Measurements from ENCODE around the gene SLC39A12.

SLC39A12 gene

DNA sequence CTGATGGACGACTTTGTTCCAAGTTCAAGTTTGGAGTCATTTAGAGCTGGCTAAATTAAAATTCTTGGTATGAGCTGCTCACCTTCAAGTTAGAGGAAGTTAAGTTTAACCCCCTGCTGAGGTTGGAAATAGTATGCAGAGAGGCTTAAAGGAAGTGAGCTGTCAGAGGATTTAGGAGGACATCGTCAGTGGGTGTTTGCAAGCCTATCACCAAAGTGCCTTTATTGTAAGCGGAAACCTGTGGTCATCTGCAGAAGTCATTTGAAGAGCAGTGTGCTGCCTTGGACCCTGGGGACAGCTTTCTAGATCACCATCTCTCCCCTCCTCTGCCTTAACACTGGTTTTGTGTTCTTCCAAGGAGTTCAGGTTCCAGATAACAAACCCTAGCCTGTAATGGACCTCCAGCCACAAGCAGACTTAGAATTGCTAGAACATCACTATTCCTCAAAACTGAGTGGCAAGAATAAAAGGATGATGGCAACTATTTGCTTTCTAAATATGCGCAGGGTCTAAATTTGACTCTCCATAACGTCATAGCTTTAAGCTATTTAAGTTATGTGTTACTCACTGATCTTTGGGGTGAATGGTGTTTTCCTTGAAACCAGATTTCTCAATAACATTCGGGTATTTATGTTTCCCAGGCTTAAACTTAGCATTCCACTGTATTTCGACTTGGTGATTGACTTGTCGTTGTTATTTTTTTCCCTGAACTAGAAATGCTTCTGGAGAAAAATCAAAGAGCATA lies 93.4 kb downstream of the SLC39A12 start:
- no peaks in the 10 kb centered on the region for H3K4me1 ChIP-seq
- DNase-seq = no peak
- no peaks in the 10 kb centered on the region for H3K27me3 ChIP-seq
- H3K36me3 ChIP-seq = no peaks in the 10 kb centered on the region
- no peaks in the 10 kb centered on the region for H3K9me3 ChIP-seq
- H3K4me3 ChIP-seq (ENCODE audit: low read depth, low read length) = no peak overlapping the region
- TF ChIP-seq, protein P1, sequence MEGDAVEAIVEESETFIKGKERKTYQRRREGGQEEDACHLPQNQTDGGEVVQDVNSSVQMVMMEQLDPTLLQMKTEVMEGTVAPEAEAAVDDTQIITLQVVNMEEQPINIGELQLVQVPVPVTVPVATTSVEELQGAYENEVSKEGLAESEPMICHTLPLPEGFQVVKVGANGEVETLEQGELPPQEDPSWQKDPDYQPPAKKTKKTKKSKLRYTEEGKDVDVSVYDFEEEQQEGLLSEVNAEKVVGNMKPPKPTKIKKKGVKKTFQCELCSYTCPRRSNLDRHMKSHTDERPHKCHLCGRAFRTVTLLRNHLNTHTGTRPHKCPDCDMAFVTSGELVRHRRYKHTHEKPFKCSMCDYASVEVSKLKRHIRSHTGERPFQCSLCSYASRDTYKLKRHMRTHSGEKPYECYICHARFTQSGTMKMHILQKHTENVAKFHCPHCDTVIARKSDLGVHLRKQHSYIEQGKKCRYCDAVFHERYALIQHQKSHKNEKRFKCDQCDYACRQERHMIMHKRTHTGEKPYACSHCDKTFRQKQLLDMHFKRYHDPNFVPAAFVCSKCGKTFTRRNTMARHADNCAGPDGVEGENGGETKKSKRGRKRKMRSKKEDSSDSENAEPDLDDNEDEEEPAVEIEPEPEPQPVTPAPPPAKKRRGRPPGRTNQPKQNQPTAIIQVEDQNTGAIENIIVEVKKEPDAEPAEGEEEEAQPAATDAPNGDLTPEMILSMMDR (IDR thresholded peaks at IDR 0.05; ENCODE audit: low read depth, low read length) = no peak

DNA sequence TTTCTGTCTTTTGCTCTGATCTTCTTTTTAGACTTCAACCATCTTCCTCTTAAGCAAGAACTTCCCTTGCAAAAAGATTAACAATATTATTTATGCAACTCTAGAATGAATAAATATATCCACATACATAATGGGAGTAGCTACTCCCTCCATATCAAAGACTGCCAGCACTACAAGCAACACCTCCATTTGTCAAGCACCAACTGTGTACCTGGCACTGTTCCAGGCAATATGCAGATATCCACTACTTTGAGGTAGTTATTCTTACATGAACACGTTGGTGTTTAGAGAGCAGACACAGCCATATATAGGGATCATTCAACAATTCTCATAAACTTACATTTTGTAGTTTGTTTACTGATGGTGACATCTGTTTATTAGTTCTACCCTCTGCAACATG lies 104.9 kb downstream of the SLC39A12 start:
- Histone ChIP-seq H3K27me3 (no peaks in the 10 kb centered on the region), H3K4me1 (no peaks in the 10 kb centered on the region), H3K9me3 (no peaks in the 10 kb centered on the region), H3K36me3 (no peaks in the 10 kb centered on the region), H3K4me3 (ENCODE audit: low read depth, low read length) (no peak overlapping the region)
- no peak for DNase-seq
- TF ChIP-seq, protein P1 (IDR thresholded peaks at IDR 0.05; ENCODE audit: low read depth, low read length) = no peak

DNA sequence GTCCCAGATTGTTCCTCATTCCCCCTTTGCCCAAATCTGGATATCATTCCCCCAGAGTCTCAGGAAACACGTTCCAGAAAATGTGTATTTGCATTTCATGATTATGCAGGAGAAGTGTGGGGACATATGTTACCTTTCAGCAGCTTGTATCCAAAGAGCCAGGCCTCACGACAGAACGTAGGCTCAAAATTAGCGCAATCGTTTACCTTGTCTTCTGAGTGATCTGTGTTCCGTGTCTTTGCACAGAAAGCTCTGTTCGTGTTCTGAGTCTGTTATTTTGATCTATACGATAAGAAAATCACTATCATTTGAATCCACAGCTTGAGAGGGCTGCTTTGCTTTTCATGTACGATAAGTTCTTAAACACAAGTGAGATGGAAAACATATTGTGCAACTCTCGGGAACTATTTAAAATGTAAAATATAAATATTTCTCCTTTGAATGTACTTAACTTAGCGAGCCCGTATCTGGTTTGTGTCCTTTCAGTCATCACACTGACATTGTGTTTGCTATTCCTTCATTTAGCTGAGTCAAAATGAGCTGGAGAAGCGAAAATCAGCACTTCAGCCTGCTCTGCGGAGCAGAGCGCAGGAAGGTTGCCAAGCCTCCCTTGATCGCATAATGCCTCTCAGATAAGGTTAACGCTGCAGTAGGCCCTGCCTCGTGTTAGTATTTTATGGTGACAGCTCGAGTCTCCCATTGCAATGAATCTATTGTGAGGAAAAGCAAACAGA lies 108.3 kb downstream of the SLC39A12 start:
- Histone ChIP-seq H3K27me3 (no peaks in the 10 kb centered on the region), H3K36me3 (no peaks in the 10 kb centered on the region), H3K9me3 (no peaks in the 10 kb centered on the region), H3K4me1 (no peaks in the 10 kb centered on the region), H3K4me3 (ENCODE audit: low read depth, low read length) (no peak overlapping the region)
- TF ChIP-seq, protein P1 (IDR thresholded peaks at IDR 0.05; ENCODE audit: low read depth, low read length) = no peak
- no peak for DNase-seq

DNA sequence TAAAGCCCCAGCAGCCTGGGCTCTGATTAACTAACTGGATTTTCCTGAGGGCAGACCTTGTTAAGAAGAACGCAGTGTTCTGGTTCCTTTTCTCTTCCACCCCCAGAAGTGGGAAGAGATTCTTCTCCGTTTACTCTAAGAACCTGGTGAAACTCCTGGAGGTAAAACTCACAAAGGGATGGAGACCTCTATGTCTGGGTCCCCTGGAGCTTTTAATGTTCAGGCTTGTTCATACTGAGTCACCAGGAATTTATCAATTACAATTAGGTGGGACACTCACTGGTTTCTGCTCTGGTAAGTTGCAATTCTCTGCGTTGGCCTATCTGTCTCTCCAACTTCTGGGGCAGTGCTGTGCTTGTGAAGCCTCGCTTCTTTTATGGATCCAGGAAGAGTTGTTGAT lies 115.2 kb downstream of the SLC39A12 start:
- TF ChIP-seq, protein P1 (IDR thresholded peaks at IDR 0.05; ENCODE audit: low read depth, low read length) = no peak
- H3K4me1 ChIP-seq = no peaks in the 10 kb centered on the region
- no peaks in the 10 kb centered on the region for H3K36me3 ChIP-seq
- no peak for DNase-seq
- no peaks in the 10 kb centered on the region for H3K27me3 ChIP-seq
- H3K9me3 ChIP-seq = no peaks in the 10 kb centered on the region
- no peak overlapping the region for H3K4me3 ChIP-seq (ENCODE audit: low read depth, low read length)

DNA sequence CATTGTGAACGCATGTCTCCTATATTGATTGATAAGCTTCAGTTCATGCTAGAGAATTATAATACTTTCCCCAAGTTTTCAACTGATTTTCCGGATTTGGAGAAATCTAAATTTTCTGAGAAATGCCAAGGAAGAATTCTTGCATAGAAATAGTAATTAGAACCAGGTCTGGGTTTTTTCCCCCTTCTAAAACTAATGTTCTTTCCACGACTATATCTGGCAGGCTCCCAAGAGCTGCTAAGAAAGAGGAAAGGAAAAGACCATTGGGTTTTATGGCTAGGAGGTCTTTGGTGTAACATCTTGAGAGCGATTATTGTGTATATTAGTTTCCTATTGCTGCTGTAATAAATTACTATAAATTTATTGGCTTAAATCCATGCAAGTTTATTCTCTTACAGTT lies 116.7 kb downstream of the SLC39A12 start:
- no peaks in the 10 kb centered on the region for H3K9me3 ChIP-seq
- TF ChIP-seq, protein P1 (IDR thresholded peaks at IDR 0.05; ENCODE audit: low read depth, low read length) = no peak
- DNase-seq = no peak
- no peaks in the 10 kb centered on the region for H3K36me3 ChIP-seq
- H3K4me1 ChIP-seq = no peaks in the 10 kb centered on the region
- no peaks in the 10 kb centered on the region for H3K27me3 ChIP-seq
- no peak overlapping the region for H3K4me3 ChIP-seq (ENCODE audit: low read depth, low read length)

DNA sequence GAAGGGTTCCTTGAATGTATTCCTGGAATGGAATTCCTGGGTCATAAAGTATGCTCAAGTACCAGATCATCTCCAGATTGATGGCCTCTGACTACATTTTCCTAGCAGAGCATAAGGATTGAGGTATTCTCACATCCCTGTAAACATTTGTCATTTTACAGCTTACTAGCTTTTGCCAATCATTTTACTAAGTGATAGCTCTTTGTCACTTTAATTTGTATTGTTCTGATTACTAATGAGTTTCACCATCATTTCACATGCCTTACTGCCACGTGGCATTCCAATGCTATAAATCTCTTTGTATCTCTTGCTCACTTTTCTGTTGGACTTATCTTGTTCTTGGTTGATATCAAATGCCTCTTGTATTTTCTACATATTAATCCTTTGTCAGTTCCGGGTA lies 119.9 kb downstream of the SLC39A12 start:
- Histone ChIP-seq H3K27me3 (peaks cover 3% of the 10 kb centered on the region), H3K9me3 (no peaks in the 10 kb centered on the region), H3K36me3 (no peaks in the 10 kb centered on the region), H3K4me1 (no peaks in the 10 kb centered on the region), H3K4me3 (ENCODE audit: low read depth, low read length) (no peak overlapping the region)
- DNase-seq = no peak
- TF ChIP-seq, protein P1 (IDR thresholded peaks at IDR 0.05; ENCODE audit: low read depth, low read length) = no peak

All from BE2C (cell line).